DOHH2 (cell line): Measurements from ENCODE around the gene KCTD1.

Experiments
- H3F3A ChIP-seq: fragments of 200-600 bp; sonication (generic), shearing (Covaris generic); 2 replicates; pipeline ENCODE4 v1.6.0; 2016; ENCODE audit warnings: antibody characterized with exemption, mild to moderate bottlenecking; ENCODE audit not compliant: control insufficient read depth, insufficient read depth
- H3K27ac ChIP-seq: fragments of 200-600 bp; sonication (generic); 2 replicates; pipeline ENCODE4 v1.5.1; 2014; ENCODE audit warnings: low read depth, mild to moderate bottlenecking, low read length, moderate library complexity
- H3K27me3 ChIP-seq: fragments of 200-600 bp; sonication (generic); 2 replicates; pipeline ENCODE4 v1.6.1; 2014; ENCODE audit warnings: mild to moderate bottlenecking, low read length, mixed read lengths; ENCODE audit not compliant: control insufficient read depth
- H3K36me3 ChIP-seq: fragments of 200-600 bp; sonication (generic); 2 replicates; pipeline ENCODE4 v1.6.1; 2014; ENCODE audit warnings: mild to moderate bottlenecking, low read length, moderate library complexity, mixed read lengths; ENCODE audit not compliant: control insufficient read depth
- H3K4me1 ChIP-seq: fragments of 200-600 bp; sonication (generic); 2 replicates; pipeline ENCODE4 v1.6.1; 2014; ENCODE audit warnings: mild to moderate bottlenecking, low read length, mixed read lengths; ENCODE audit not compliant: control insufficient read depth
- H3K4me2 ChIP-seq: fragments of 200-600 bp; sonication (generic); 2 replicates; pipeline ENCODE4 v1.6.0; 2014; ENCODE audit warnings: mild to moderate bottlenecking, low read length, moderate library complexity
- H3K4me3 ChIP-seq: fragments of 200-600 bp; sonication (generic); 2 replicates; pipeline ENCODE4 v1.5.1; 2014; ENCODE audit warnings: mild to moderate bottlenecking, low read length, mixed read lengths
- H3K79me2 ChIP-seq: fragments of 200-600 bp; sonication (generic); 2 replicates; pipeline ENCODE4 v1.6.1; 2014; ENCODE audit warnings: mild to moderate bottlenecking, low read length, mixed read lengths; ENCODE audit not compliant: control insufficient read depth
- H3K9me2 ChIP-seq: fragments of 200-600 bp; sonication (generic); replicated peaks from 2 replicates; pipeline ENCODE4 v1.6.1; 2014; ENCODE audit warnings: mild to moderate bottlenecking, low read length, mixed read lengths; ENCODE audit not compliant: control insufficient read depth
- H3K9me3 ChIP-seq: fragments of 200-600 bp; sonication (generic); 2 replicates; pipeline ENCODE4 v1.6.1; 2014; ENCODE audit warnings: antibody characterized with exemption, low read length, mixed read lengths; ENCODE audit not compliant: control insufficient read depth, insufficient read depth
- H4K20me1 ChIP-seq: fragments of 200-600 bp; sonication (generic); 2 replicates; pipeline ENCODE4 v1.6.0; 2014; ENCODE audit warnings: low read depth, mild to moderate bottlenecking, antibody characterized with exemption, low read length, moderate library complexity; ENCODE audit not compliant: control insufficient read depth, insufficient read depth
- CTCF ChIP-seq: fragments of 200-600 bp; sonication (generic); IDR thresholded peaks from one replicate; pipeline ENCODE4 v1.5.1; 2014; ENCODE audit warnings: antibody characterized with exemption, mild to moderate bottlenecking, low read depth, low read length; ENCODE audit not compliant: poor library complexity, severe bottlenecking
- EZH2phosphoT487 ChIP-seq: fragments of 200-600 bp; sonication (generic); IDR thresholded peaks from 2 replicates; pipeline ENCODE4 v1.6.1; 2017; ENCODE audit warnings: borderline replicate concordance, mild to moderate bottlenecking, antibody characterized with exemption, low read length, moderate library complexity, mixed read lengths

The KCTD1 gene

GRCh38 chr18:26406854-26407517 lies 141.4 kb downstream of the KCTD1 start:
- TF ChIP-seq EZH2phosphoT487: no peak
- no peak for TF ChIP-seq CTCF
- Histone ChIP-seq H3K27me3 (no peaks in the 10 kb centered on the region), H3K9me3 (no peaks in the 10 kb centered on the region), H3K4me3 (no peak overlapping the region), H3K4me2 (0 out of 2 replicates have a peak overlapping the region, but pooled peaks have one; percentile 5), H3F3A (no peaks in the 10 kb centered on the region), H3K36me3 (no peaks in the 10 kb centered on the region), H3K4me1 (peaks cover 7% of the 10 kb centered on the region), H3K79me2 (no peaks in the 10 kb centered on the region), H3K27ac (no peak overlapping the region), H3K9me2 (no peaks in the 10 kb centered on the region), H4K20me1 (no peaks in the 10 kb centered on the region)

GRCh38 chr18:26406324-26406723 lies 142.0 kb downstream of the KCTD1 start:
- Histone ChIP-seq H3K36me3 (no peaks in the 10 kb centered on the region), H3K9me2 (no peaks in the 10 kb centered on the region), H3K9me3 (no peaks in the 10 kb centered on the region), H3K27me3 (no peaks in the 10 kb centered on the region), H3K4me2 (no peak overlapping the region), H3K4me1 (peaks cover 7% of the 10 kb centered on the region), H3K27ac (no peak overlapping the region), H3K4me3 (no peak overlapping the region), H3F3A (no peaks in the 10 kb centered on the region), H3K79me2 (no peaks in the 10 kb centered on the region), H4K20me1 (no peaks in the 10 kb centered on the region)
- TF ChIP-seq CTCF (no peak), EZH2phosphoT487 (no peak)

DNA sequence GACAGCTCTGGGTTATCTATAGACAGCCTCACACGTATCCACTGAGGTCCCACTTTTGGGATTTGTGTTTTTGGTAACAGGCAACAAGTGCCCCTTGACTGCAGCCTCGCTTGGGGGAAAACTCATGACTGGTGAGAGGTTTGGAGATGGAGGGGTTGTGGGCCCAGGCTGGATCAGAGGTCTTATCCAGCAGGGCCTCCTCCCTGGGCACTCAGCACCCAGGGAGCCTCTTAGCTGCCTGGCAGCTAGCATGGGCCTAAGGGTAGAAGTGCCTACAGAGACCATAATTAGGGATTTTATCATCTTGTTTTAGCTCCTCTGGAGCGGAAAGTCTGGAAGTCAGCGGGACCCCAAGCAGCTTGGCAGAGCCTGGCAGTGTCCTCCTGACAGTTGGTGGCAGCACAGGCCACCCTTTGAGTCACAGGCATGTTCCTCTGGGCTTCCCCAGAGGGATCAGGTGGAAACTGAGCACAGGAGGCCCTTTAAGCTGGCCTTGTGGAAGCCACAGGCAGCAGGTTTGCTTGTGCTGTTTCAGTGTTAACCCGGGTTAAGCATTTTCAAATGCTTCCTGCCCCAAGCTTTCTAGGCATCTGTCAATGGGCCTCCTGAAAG lies 143.1 kb downstream of the KCTD1 start:
- no peak overlapping the region for H3K4me3 ChIP-seq
- H3K27ac ChIP-seq: no peak overlapping the region
- H3F3A ChIP-seq: no peaks in the 10 kb centered on the region
- no peaks in the 10 kb centered on the region for H3K9me2 ChIP-seq
- peaks cover 7% of the 10 kb centered on the region for H3K4me1 ChIP-seq
- H3K4me2 ChIP-seq: no peak overlapping the region
- no peaks in the 10 kb centered on the region for H3K79me2 ChIP-seq
- H3K27me3 ChIP-seq: no peaks in the 10 kb centered on the region
- H3K36me3 ChIP-seq: no peaks in the 10 kb centered on the region
- no peaks in the 10 kb centered on the region for H3K9me3 ChIP-seq
- no peaks in the 10 kb centered on the region for H4K20me1 ChIP-seq
- peak; percentile 48 for TF ChIP-seq CTCF
- TF ChIP-seq EZH2phosphoT487: no peak
